Measurements from ENCODE around the gene EPB41L3. TPM values are rescaled to one million over a fixed set of nuclear protein-coding genes. Genes with fewer than 3 reads are reported as not detected.

EPB41L3 gene
- total RNA-seq, 2 experiments from 2014 or later, result not detected

DNA sequence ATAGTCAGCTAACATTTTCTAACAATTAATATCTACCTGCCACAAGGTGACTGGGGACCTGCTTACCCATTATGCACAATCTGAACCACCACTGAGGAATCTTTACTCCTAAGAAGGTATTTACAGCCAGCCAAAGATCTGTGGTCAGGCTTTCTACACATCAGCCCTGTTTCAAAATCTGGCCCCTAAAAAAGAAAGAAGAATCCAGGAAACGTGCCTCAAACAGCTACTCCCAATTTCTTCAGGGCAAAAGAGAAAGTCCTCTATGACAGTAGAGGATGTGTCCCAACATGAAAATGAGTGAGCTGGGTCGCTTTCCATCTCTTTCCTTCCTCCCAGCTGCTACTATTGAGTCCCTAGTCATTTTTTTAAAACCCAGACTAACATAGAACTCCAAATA is 79.5 kb downstream of the EPB41L3 start:
- no peaks in the 10 kb centered on the region for H3K79me2 ChIP-seq (ENCODE audit: insufficient read depth, low read depth, low read length)
- intact Hi-C loops (cut with micrococcal nuclease; ENCODE audit: unreplicated experiment), result no loop called here
- ChIA-PET POLR2A (no interaction called here), CTCF (ENCODE audit: unreplicated experiment) (no interaction called here)
- H3K9me3 ChIP-seq (ENCODE audit: low read length), result no peaks in the 10 kb centered on the region
- H4K20me1 ChIP-seq (ENCODE audit: insufficient read depth, low read length), result no peaks in the 10 kb centered on the region
- no peak for DNase-seq (ENCODE audit: low spot score)
- H2AFZ ChIP-seq (ENCODE audit: low read length), result no peak overlapping the region
- no peaks in the 10 kb centered on the region for H3K4me1 ChIP-seq (ENCODE audit: insufficient read depth, low read length, poor library complexity, severe bottlenecking)
- no peak for TF ChIP-seq EZH2phosphoT487 (IDR thresholded peaks at IDR 0.05; ENCODE audit: borderline replicate concordance, low read depth, low read length)
- TF ChIP-seq, protein P1, sequence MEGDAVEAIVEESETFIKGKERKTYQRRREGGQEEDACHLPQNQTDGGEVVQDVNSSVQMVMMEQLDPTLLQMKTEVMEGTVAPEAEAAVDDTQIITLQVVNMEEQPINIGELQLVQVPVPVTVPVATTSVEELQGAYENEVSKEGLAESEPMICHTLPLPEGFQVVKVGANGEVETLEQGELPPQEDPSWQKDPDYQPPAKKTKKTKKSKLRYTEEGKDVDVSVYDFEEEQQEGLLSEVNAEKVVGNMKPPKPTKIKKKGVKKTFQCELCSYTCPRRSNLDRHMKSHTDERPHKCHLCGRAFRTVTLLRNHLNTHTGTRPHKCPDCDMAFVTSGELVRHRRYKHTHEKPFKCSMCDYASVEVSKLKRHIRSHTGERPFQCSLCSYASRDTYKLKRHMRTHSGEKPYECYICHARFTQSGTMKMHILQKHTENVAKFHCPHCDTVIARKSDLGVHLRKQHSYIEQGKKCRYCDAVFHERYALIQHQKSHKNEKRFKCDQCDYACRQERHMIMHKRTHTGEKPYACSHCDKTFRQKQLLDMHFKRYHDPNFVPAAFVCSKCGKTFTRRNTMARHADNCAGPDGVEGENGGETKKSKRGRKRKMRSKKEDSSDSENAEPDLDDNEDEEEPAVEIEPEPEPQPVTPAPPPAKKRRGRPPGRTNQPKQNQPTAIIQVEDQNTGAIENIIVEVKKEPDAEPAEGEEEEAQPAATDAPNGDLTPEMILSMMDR (conservative IDR thresholded peaks at IDR 0.05; ENCODE audit: low read length), result no peak
- H3K9me2 ChIP-seq (ENCODE audit: insufficient read depth, low read length), result no peaks in the 10 kb centered on the region
- BruUV-seq (replicated peaks), result no TSS peak
- no peak overlapping the region for H3K4me2 ChIP-seq (ENCODE audit: low read length)
- H3K4me3 ChIP-seq (ENCODE audit: low read depth, low read length, poor library complexity, severe bottlenecking), result no peak overlapping the region
- H3K36me3 ChIP-seq (ENCODE audit: insufficient read depth, low read length), result no peaks in the 10 kb centered on the region
- no peak overlapping the region for H3K27ac ChIP-seq (ENCODE audit: low read depth, low read length, poor library complexity, severe bottlenecking)

DNA sequence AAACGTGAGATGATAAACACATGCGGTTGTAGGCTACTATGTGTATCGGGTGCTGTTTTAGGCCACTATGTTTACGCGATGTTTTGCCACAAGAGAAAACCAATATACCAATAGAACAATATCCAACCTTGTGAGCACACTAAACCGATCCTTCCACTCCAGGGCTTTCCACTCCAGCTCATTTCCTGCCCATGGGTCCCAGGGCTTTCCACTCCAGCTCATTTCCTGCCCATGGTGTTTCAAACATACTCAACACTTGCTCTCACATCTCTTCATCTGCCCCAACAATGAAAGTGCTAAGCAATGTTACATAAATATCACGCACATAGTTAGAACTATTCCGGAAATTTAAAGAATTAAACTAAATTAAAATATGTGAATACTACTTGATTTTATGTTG is 80.0 kb downstream of the EPB41L3 start:
- no peaks in the 10 kb centered on the region for H4K20me1 ChIP-seq (ENCODE audit: insufficient read depth, low read length)
- no peak for DNase-seq (ENCODE audit: low spot score)
- no peaks in the 10 kb centered on the region for H3K36me3 ChIP-seq (ENCODE audit: insufficient read depth, low read length)
- no peaks in the 10 kb centered on the region for H3K79me2 ChIP-seq (ENCODE audit: insufficient read depth, low read depth, low read length)
- TF ChIP-seq EZH2phosphoT487 (IDR thresholded peaks at IDR 0.05; ENCODE audit: borderline replicate concordance, low read depth, low read length), result no peak
- TF ChIP-seq, protein P1 (conservative IDR thresholded peaks at IDR 0.05; ENCODE audit: low read length), result no peak
- no peak overlapping the region for H2AFZ ChIP-seq (ENCODE audit: low read length)
- CTCF ChIA-PET (ENCODE audit: unreplicated experiment), result no interaction called here
- H3K4me1 ChIP-seq (ENCODE audit: insufficient read depth, low read length, poor library complexity, severe bottlenecking), result no peaks in the 10 kb centered on the region
- intact Hi-C loops (cut with micrococcal nuclease; ENCODE audit: unreplicated experiment), result no loop called here
- BruUV-seq (replicated peaks), result no TSS peak
- H3K9me2 ChIP-seq (ENCODE audit: insufficient read depth, low read length), result no peaks in the 10 kb centered on the region
- H3K4me3 ChIP-seq (ENCODE audit: low read depth, low read length, poor library complexity, severe bottlenecking), result no peak overlapping the region
- no peak overlapping the region for H3K27ac ChIP-seq (ENCODE audit: low read depth, low read length, poor library complexity, severe bottlenecking)
- H3K4me2 ChIP-seq (ENCODE audit: low read length), result no peak overlapping the region
- no peaks in the 10 kb centered on the region for H3K9me3 ChIP-seq (ENCODE audit: low read length)
- POLR2A ChIA-PET, result no interaction called here

DNA sequence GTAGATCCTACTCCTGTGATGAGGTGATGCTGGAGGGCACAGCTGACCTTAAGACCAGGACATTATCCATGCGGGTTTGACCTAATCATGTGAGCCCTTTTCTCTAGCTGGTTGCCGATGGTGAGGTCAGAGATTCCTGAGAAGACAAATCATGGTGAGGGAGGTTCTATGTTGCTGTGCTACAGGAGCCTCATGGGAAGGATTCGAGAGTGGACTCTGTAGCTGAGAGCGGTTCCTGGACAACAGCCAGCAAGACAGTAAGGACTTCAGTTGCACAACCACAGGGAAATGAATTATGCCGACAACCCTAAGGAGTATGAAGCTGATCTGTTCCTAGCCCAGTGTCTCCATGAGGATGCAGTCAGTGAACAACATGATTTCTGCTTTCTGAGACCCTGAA is 80.4 kb downstream of the EPB41L3 start:
- H3K79me2 ChIP-seq (ENCODE audit: insufficient read depth, low read depth, low read length), result no peaks in the 10 kb centered on the region
- H3K4me1 ChIP-seq (ENCODE audit: insufficient read depth, low read length, poor library complexity, severe bottlenecking), result no peaks in the 10 kb centered on the region
- no peak overlapping the region for H3K4me2 ChIP-seq (ENCODE audit: low read length)
- no TSS peak for BruUV-seq (replicated peaks)
- H2AFZ ChIP-seq (ENCODE audit: low read length), result no peak overlapping the region
- ChIA-PET POLR2A (no interaction called here), CTCF (ENCODE audit: unreplicated experiment) (no interaction called here)
- no peak for TF ChIP-seq EZH2phosphoT487 (IDR thresholded peaks at IDR 0.05; ENCODE audit: borderline replicate concordance, low read depth, low read length)
- TF ChIP-seq, protein P1 (conservative IDR thresholded peaks at IDR 0.05; ENCODE audit: low read length), result no peak
- no peaks in the 10 kb centered on the region for H3K9me2 ChIP-seq (ENCODE audit: insufficient read depth, low read length)
- intact Hi-C loops (cut with micrococcal nuclease; ENCODE audit: unreplicated experiment), result no loop called here
- DNase-seq (ENCODE audit: low spot score), result no peak
- no peaks in the 10 kb centered on the region for H3K36me3 ChIP-seq (ENCODE audit: insufficient read depth, low read length)
- H3K27ac ChIP-seq (ENCODE audit: low read depth, low read length, poor library complexity, severe bottlenecking), result no peak overlapping the region
- no peak overlapping the region for H3K4me3 ChIP-seq (ENCODE audit: low read depth, low read length, poor library complexity, severe bottlenecking)
- H4K20me1 ChIP-seq (ENCODE audit: insufficient read depth, low read length), result no peaks in the 10 kb centered on the region
- H3K9me3 ChIP-seq (ENCODE audit: low read length), result no peaks in the 10 kb centered on the region

All from OCI-LY7 (cell line).